Stimulated activated CD4-positive, alpha-beta T cell treated with anti-CD3 and anti-CD28 coated beads, Interleukin-2, amount 100 ng/mL, for 24 hours (primary cell): ENCODE data around the gene NOTUM.
A peak's percentile ranks its signal among the peaks of the same experiment; 100 is the strongest.

ENCODE experiments used
- DNase-seq, 2 donors: peaks; one replicate each; pipeline ENCODE4 v3.0.0-alpha.2; 2020

Gene NOTUM

GRCh38 chr17:81961087-81961511 lies at the start of gene NOTUM:
Gene NOTUM, minus strand, starts transcription at chr17:81961187. Its CDS starts 278 bp downstream, at chr17:81960909.
- no peak for DNase-seq

GRCh38 chr17:82009413-82009812 lies 48.4 kb upstream of the NOTUM start:
- DNase-seq, result no peak

- no peak for DNase-seq
Observed at GRCh38 chr17:82008941-82009405, 48.0 kb upstream of the NOTUM start.

GRCh38 chr17:82008258-82008940 lies 47.4 kb upstream of the NOTUM start:
- no peak for DNase-seq

- DNase-seq, result no peak
Observed at GRCh38 chr17:82007495-82008257, 46.7 kb upstream of the NOTUM start.

GRCh38 chr17:82007228-82007494 lies 46.2 kb upstream of the NOTUM start:
- no peak for DNase-seq

- DNase-seq, result no peak
Observed at GRCh38 chr17:82006468-82007227, 45.7 kb upstream of the NOTUM start.

- DNase-seq, result no peak
Observed at GRCh38 chr17:82005701-82006348, 44.8 kb upstream of the NOTUM start.

- no peak for DNase-seq
Observed at GRCh38 chr17:82004517-82005455, 43.8 kb upstream of the NOTUM start.

- DNase-seq, result peak; percentile 52 to 58
Observed at GRCh38 chr17:82003411-82004381, 42.7 kb upstream of the NOTUM start.

- no peak for DNase-seq
Observed at GRCh38 chr17:82001571-82002056, 40.6 kb upstream of the NOTUM start.

- no peak for DNase-seq
Observed at GRCh38 chr17:82000803-82001570, 40.0 kb upstream of the NOTUM start.

GRCh38 chr17:81999976-82000802 lies 39.2 kb upstream of the NOTUM start:
- DNase-seq, result no peak

GRCh38 chr17:81999587-81999975 lies 38.6 kb upstream of the NOTUM start:
- DNase-seq, result no peak

- no peak for DNase-seq
Observed at GRCh38 chr17:81998691-81999438, 37.9 kb upstream of the NOTUM start.

GRCh38 chr17:81998212-81998611 lies 37.2 kb upstream of the NOTUM start:
- no peak for DNase-seq

GRCh38 chr17:81996757-81997441 lies 35.9 kb upstream of the NOTUM start:
- DNase-seq, result no peak
